OCI-LY3 (cell line): ENCODE results near the gene NUDCD3.

Experiments
- H2AFZ ChIP-seq: fragments of 200-600, 300-600 bp; shearing (Covaris generic); 2 replicates; pipeline ENCODE4 v1.6.0; 2014; ENCODE audit warnings: antibody characterized with exemption, low read depth, low read length
- H3K27ac ChIP-seq: fragments of 200-600, 300-600 bp; sonication (generic); 2 replicates; pipeline ENCODE4 v1.5.1; 2014; ENCODE audit warnings: mild to moderate bottlenecking, low read length, moderate library complexity, mixed read lengths
- H3K27me3 ChIP-seq: fragments of 200-600, 300-600 bp; sonication (generic); 2 replicates; pipeline ENCODE4 v1.6.1; 2014; ENCODE audit warnings: low read depth, low read length, mixed read lengths
- H3K36me3 ChIP-seq: fragments of 200-600, 300-600 bp; sonication (generic); replicated peaks from 2 replicates; pipeline ENCODE3; 2014; ENCODE audit warnings: low read depth, low read length, mixed read lengths
- H3K4me1 ChIP-seq: fragments of 300-600, 200-600 bp; sonication (generic); 2 replicates; pipeline ENCODE4 v1.6.1; 2014; ENCODE audit warnings: low read length, mixed read lengths
- H3K4me2 ChIP-seq: fragments of 200-600, 300-600 bp; sonication (generic); 2 replicates; pipeline ENCODE4 v1.6.1; 2014; ENCODE audit warnings: low read length, mixed read lengths
- H3K4me3 ChIP-seq: fragments of 300-600, 200-600 bp; sonication (generic); 2 replicates; pipeline ENCODE4 v1.5.1; 2014; ENCODE audit warnings: antibody characterized with exemption, mild to moderate bottlenecking, low read length, moderate library complexity
- H3K79me2 ChIP-seq: fragments of 300-600, 200-600 bp; shearing (Covaris generic); 2 replicates; pipeline ENCODE4 v1.6.1; 2014; ENCODE audit warnings: mild to moderate bottlenecking, low read length, mixed read lengths
- H3K9ac ChIP-seq: fragments of 300-600, 200-600 bp; shearing (Covaris generic); 2 replicates; pipeline ENCODE4 v1.6.0; 2014; ENCODE audit warnings: mild to moderate bottlenecking, low read length, moderate library complexity
- H3K9me3 ChIP-seq: fragments of 200-600, 300-600 bp; shearing (Covaris generic); 2 replicates; pipeline ENCODE4 v1.6.1; 2014; ENCODE audit warnings: low read length, mixed read lengths; ENCODE audit not compliant: insufficient read depth
- H4K20me1 ChIP-seq: fragments of 200-600, 300-600 bp; sonication (generic); 2 replicates; pipeline ENCODE4 v1.6.1; 2016; ENCODE audit warnings: low read length, mixed read lengths; ENCODE audit not compliant: insufficient read depth
- EZH2phosphoT487 ChIP-seq: fragments of 200-600 bp; shearing (Covaris generic); IDR thresholded peaks from 2 replicates; pipeline ENCODE4 v1.6.1; 2018; ENCODE audit warnings: antibody characterized with exemption, mixed run types, low read depth
- TF ChIP-seq, protein P1 (sequence below): fragments of 200-600, 300-600 bp; sonication (generic); IDR thresholded peaks from 2 replicates; pipeline ENCODE4 v1.5.1; 2014; ENCODE audit warnings: antibody characterized with exemption, low read length, low read depth

NUDCD3 gene

DNA sequence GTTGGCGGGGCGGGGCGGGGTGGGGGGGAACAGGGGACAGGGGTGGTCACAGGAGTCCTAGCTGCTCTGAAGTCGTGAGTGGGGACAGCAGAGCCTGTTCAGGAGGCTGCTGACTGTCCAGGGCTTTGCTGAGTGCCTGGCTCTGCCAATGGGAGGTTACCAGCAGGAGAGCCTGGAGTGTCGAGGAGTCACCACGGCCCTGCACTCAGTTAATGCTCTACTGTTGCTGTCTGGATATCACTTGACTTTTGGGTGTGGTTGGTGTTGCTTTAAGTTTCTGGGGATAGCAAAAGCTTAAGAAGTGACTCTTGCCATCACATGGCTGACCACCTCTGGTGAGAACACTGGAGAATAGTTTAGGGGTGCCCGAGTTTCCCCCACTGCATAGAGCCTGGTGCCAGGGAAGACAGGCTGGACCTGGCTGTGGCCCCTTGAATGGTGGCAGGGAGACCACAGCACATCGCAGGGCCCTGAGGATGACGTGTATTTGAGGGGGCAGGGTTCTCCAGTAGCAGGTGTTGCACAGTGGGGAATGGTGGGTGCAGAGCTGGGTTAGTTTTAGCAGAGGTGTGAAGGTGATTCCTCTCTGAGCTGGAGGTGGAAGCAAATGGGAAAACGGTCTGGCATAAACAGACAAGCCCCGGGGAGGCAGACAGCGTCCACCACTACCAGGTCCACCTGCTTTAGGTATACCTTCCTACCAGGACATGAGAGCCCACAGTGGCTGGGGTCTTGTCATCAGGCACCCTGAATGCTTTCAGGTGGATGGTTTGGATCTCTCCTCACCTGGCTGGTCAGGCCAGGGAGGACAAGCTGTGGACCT lies 110.9 kb downstream of the NUDCD3 start:
- peaks cover 8% of the 10 kb centered on the region for H3K36me3 ChIP-seq
- no peaks in the 10 kb centered on the region for H3K27me3 ChIP-seq
- H4K20me1 ChIP-seq = no peaks in the 10 kb centered on the region
- H3K4me2 ChIP-seq = no peak overlapping the region
- no peak overlapping the region for H3K27ac ChIP-seq
- no peaks in the 10 kb centered on the region for H3K79me2 ChIP-seq
- H3K9me3 ChIP-seq = no peaks in the 10 kb centered on the region
- H3K9ac ChIP-seq = no peak overlapping the region
- no peak overlapping the region for H2AFZ ChIP-seq
- H3K4me3 ChIP-seq = no peak overlapping the region
- TF ChIP-seq, protein P1, sequence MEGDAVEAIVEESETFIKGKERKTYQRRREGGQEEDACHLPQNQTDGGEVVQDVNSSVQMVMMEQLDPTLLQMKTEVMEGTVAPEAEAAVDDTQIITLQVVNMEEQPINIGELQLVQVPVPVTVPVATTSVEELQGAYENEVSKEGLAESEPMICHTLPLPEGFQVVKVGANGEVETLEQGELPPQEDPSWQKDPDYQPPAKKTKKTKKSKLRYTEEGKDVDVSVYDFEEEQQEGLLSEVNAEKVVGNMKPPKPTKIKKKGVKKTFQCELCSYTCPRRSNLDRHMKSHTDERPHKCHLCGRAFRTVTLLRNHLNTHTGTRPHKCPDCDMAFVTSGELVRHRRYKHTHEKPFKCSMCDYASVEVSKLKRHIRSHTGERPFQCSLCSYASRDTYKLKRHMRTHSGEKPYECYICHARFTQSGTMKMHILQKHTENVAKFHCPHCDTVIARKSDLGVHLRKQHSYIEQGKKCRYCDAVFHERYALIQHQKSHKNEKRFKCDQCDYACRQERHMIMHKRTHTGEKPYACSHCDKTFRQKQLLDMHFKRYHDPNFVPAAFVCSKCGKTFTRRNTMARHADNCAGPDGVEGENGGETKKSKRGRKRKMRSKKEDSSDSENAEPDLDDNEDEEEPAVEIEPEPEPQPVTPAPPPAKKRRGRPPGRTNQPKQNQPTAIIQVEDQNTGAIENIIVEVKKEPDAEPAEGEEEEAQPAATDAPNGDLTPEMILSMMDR = no peak
- TF ChIP-seq EZH2phosphoT487 = no peak
- H3K4me1 ChIP-seq = peaks cover 18% of the 10 kb centered on the region

DNA sequence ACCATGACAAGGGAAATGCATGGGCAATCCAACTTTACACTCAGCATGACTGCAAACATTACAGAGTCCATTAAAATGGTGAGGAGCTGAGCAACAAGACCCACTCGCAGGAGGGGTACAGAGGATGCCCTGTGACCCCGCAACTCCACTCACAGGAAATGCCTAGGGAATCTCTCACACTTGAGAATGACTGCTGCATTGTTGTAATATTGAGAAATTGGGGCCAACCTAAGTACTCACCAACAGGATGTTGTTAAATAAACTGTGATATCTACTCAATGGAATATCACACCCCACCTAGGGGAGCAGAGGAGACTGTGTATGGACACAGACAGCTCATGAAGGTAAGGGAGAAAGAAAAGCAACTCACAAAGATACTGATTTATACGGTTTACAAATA lies 111.7 kb downstream of the NUDCD3 start:
- H3K79me2 ChIP-seq = no peaks in the 10 kb centered on the region
- H3K27ac ChIP-seq = no peak overlapping the region
- H3K4me3 ChIP-seq = no peak overlapping the region
- no peak overlapping the region for H2AFZ ChIP-seq
- H3K9ac ChIP-seq = no peak overlapping the region
- no peaks in the 10 kb centered on the region for H4K20me1 ChIP-seq
- TF ChIP-seq EZH2phosphoT487 = no peak
- TF ChIP-seq, protein P1 = no peak
- no peaks in the 10 kb centered on the region for H3K9me3 ChIP-seq
- no peak overlapping the region for H3K4me2 ChIP-seq
- H3K27me3 ChIP-seq = no peaks in the 10 kb centered on the region
- peaks cover 18% of the 10 kb centered on the region for H3K4me1 ChIP-seq
- peaks cover under 1% of the 10 kb centered on the region for H3K36me3 ChIP-seq

DNA sequence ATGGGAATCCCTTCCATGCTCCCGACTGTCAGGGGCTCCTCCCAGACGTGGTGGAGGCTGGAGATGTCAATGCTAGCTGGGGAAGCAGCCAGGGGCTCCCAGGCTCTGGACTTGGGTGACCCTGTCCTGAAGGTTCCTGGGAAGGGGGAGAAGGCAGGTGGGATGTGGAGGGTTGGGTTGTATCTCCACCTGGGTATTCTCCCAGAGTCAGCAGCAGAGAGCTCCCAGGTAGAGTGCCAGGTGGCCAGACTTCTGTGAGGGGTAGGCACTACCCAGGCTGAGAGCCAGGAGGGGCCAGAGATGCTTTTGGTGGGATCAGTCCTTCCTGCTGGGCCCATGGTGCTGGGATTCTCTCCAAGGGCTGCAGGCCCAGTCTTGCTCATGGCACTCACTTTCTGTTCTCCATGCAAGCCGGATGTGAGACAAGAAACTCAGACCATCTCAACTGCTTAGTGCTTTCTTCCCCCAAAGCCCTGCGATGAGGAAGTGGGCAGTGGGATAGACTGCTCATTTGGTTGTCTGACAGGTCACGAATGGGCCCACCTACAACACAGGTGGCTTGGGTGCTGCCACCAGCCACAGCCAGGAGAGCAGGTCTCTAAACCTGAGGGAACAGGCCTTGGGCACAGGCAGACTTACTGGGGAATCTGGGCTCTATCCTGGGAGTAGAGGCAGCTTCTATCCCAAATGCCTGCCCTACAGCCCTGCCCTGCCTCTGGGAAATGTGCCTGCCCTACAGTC lies 112.6 kb downstream of the NUDCD3 start:
- H3K4me2 ChIP-seq = peak overlapping the region; percentile 54
- TF ChIP-seq EZH2phosphoT487 = no peak
- TF ChIP-seq, protein P1 = no peak
- H3K9ac ChIP-seq = no peak overlapping the region
- H3K79me2 ChIP-seq = no peaks in the 10 kb centered on the region
- no peaks in the 10 kb centered on the region for H3K27me3 ChIP-seq
- H3K27ac ChIP-seq = peak overlapping the region; percentile 32
- peaks cover 18% of the 10 kb centered on the region for H3K4me1 ChIP-seq
- H2AFZ ChIP-seq = no peak overlapping the region
- no peak overlapping the region for H3K4me3 ChIP-seq
- no peaks in the 10 kb centered on the region for H3K9me3 ChIP-seq
- H4K20me1 ChIP-seq = no peaks in the 10 kb centered on the region
- no peaks in the 10 kb centered on the region for H3K36me3 ChIP-seq

DNA sequence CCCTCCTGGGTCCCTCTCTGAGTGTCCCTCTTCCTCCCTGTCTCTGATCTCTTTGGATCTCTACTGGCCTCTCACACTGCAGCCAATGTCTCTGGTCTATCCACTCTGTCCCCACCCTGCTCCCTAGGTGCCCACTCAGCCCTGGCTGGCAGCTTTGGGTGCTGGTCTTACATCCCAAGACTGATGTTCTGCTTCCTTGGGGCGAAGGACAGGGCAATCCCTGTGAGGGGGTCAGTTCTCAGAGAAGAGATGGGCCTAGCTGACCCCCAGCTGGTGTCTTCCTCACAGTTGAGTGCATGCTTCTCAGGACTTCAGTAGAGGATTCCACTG lies 113.4 kb downstream of the NUDCD3 start:
- H4K20me1 ChIP-seq = no peaks in the 10 kb centered on the region
- H3K36me3 ChIP-seq = no peaks in the 10 kb centered on the region
- no peaks in the 10 kb centered on the region for H3K9me3 ChIP-seq
- peaks cover 21% of the 10 kb centered on the region for H3K4me1 ChIP-seq
- no peak overlapping the region for H2AFZ ChIP-seq
- no peak overlapping the region for H3K27ac ChIP-seq
- no peak overlapping the region for H3K9ac ChIP-seq
- H3K79me2 ChIP-seq = no peaks in the 10 kb centered on the region
- TF ChIP-seq, protein P1 = no peak
- no peak for TF ChIP-seq EZH2phosphoT487
- H3K4me2 ChIP-seq = no peak overlapping the region
- no peaks in the 10 kb centered on the region for H3K27me3 ChIP-seq
- H3K4me3 ChIP-seq = no peak overlapping the region
